Subcutaneous abdominal adipose tissue (tissue), 5 donors: ENCODE data around the gene COL17A1.

Experiments used
- H3K27ac ChIP-seq: one replicate; pipeline ENCODE4 v1.7.0; 2013; ENCODE audit warnings: low read depth, mild to moderate bottlenecking, inconsistent platforms, low read length, moderate library complexity
- H3K27me3 ChIP-seq, 5 donors: one replicate each; pipeline ENCODE4 v1.7.0; 2013; ENCODE audit warnings: low read length in 5 of 5, inconsistent platforms in 1 of 5; ENCODE audit not compliant: control insufficient read depth in 5 of 5, insufficient read depth in 4 of 5
- H3K36me3 ChIP-seq, 5 donors: one replicate each; pipeline ENCODE4 v1.7.0; 2013; ENCODE audit warnings: low read length in 5 of 5; ENCODE audit not compliant: control insufficient read depth in 5 of 5, insufficient read depth in 5 of 5
- H3K4me1 ChIP-seq, 5 donors: one replicate each; pipeline ENCODE4 v1.7.0; 2013; ENCODE audit warnings: low read length in 5 of 5, mild to moderate bottlenecking in 3 of 5, moderate library complexity in 1 of 5; ENCODE audit not compliant: control insufficient read depth in 5 of 5, insufficient read depth in 5 of 5
- H3K4me3 ChIP-seq, 5 donors: one replicate each; pipeline ENCODE4 v1.7.0; 2013; ENCODE audit warnings: low read length in 5 of 5, low read depth in 1 of 5
- H3K9ac ChIP-seq, 5 donors: one replicate each; pipeline ENCODE4 v1.7.0; 2013; ENCODE audit warnings: low read length in 5 of 5, mild to moderate bottlenecking in 4 of 5, moderate library complexity in 3 of 5
- H3K9me3 ChIP-seq, 5 donors: one replicate each; pipeline ENCODE4 v1.7.0; 2013; ENCODE audit warnings: low read length in 5 of 5; ENCODE audit not compliant: control insufficient read depth in 5 of 5
- donor health status: healthy.
- donor health status: healthy.
- donor health status: healthy.
- donor health status: healthy.
- donor health status: healthy.

Gene COL17A1

DNA sequence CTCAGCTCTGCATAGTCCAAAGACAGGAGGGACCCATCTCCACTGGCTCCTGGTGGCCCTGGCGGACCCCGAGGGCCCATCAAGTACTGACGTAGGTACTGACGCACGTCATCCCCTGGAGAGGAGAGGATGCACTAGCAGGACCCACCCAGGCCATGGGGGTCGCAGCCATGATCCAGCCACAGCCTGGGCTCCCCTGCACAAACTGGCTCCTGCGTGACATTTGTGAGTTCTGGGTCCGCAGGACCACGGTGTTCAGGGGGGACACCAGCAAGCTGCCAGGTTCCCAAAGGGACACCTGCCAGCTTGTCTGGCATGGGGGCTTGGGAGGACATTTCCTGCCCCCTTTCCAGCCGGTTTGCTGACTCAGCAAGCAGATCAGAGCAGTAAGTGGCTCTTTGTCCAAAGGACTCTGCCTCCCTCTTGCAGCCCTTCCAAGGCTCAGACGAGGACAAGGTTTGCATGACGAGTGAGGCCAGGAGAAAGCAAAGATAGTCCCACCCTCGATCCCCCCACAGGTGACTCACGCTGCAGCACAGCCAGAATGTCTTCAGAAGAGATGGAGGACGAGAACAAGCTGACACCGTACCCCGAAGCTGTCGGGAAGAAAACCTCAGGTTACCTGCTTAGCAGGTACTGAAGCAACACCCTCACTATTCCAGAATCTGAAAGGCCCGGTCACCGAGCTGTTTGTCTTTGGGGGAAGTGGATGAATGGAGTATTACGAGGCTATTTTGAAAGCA, 49.0 kb downstream of the COL17A1 start:
- Histone ChIP-seq H3K27ac (no peak overlapping the region), H3K36me3 (peaks cover 0 to 22% (median 15%) of the 10 kb centered on the region in 5 donors), H3K9ac (no peak overlapping the region), H3K9me3 (no peaks in the 10 kb centered on the region), H3K4me1 (no peaks in the 10 kb centered on the region), H3K4me3 (no peak overlapping the region), H3K27me3 (peaks cover 0 to 5% (median 0%) of the 10 kb centered on the region in 5 donors)

- no peak overlapping the region for H3K4me3 ChIP-seq
- no peak overlapping the region for H3K9ac ChIP-seq
- H3K36me3 ChIP-seq = peaks cover 0 to 24% (median 16%) of the 10 kb centered on the region in 5 donors
- no peaks in the 10 kb centered on the region for H3K9me3 ChIP-seq
- H3K27ac ChIP-seq = no peak overlapping the region
- H3K27me3 ChIP-seq = peaks cover 0 to 5% (median 0%) of the 10 kb centered on the region in 5 donors
- H3K4me1 ChIP-seq = no peaks in the 10 kb centered on the region
These were observed 49.7 kb downstream of the COL17A1 start for GRCh38 chr10:104036069-104036384.

DNA sequence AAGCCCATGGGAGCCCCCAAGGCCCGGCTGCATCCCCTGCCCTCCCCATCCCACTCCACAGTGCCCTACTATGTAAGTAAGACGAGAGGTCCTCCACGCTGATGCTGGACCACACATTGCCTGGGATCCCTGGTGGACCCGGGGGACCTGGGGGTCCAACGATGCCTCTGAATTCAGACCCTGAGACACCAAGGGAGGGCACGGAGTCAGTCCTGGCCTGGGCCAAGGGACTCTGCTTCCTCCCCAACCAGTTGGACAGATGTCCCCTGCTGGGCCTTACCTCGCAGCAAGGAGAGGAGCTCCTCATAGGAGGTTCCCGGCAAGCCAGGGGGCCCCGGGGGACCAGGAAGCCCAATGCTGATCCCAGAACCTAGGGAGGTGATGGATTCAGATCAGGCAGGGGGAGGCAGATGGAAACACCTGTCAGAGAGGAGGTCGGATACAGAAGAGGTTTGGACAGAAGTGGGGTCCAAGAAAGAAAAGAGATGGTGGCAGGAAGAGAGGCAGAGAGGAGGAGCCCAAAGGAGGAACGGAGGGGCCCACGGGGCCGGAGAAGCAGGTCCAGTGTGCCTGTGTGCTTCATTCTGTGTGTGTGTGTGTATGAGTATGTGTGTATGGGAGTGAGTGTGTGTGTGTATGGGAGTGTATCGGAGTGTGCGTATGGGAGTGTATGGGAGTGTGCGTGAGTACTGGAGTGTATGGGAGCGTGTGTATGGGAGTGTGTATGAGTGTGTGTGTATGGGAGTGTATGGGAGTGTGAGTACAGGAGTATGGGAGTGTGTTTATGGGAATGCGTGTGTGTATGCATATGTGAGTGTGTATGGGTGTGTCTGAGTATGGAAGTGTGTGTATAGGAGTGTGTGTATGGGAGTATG, 50.2 kb downstream of the COL17A1 start:
- H3K27me3 ChIP-seq = peaks cover 0 to 5% (median 0%) of the 10 kb centered on the region in 5 donors
- H3K9me3 ChIP-seq = no peaks in the 10 kb centered on the region
- no peak overlapping the region for H3K9ac ChIP-seq
- no peak overlapping the region for H3K4me3 ChIP-seq
- no peaks in the 10 kb centered on the region for H3K4me1 ChIP-seq
- H3K27ac ChIP-seq = no peak overlapping the region
- peaks cover 5 to 24% (median 16%) of the 10 kb centered on the region in 5 donors for H3K36me3 ChIP-seq

GRCh38 chr10:104034401-104035193, 51.1 kb downstream of the COL17A1 start:
- no peak overlapping the region for H3K4me3 ChIP-seq
- peaks cover 5 to 24% (median 16%) of the 10 kb centered on the region in 5 donors for H3K36me3 ChIP-seq
- H3K4me1 ChIP-seq = no peaks in the 10 kb centered on the region
- H3K27me3 ChIP-seq = peaks cover 0 to 5% (median 0%) of the 10 kb centered on the region in 5 donors
- H3K27ac ChIP-seq = no peak overlapping the region
- no peaks in the 10 kb centered on the region for H3K9me3 ChIP-seq
- H3K9ac ChIP-seq = no peak overlapping the region

DNA sequence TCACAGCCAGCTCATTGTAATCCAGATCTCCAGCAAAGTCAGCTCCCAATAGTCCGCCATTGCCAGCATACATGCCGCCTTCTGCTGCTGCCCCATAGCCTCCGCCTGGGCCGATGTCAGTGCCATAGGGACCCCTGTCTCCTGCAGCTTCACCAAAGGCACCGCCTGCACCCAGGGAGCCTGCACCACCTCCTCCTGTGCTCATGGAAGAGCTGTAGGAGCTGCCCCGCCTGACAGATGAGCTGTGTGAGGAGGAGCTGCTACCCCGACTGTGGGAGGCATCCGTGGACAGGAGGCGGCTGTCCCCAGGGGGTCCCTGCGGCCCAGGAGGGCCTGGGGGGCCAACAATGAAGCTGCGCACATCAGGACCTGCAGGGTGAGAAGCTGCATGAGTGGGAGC, 51.7 kb downstream of the COL17A1 start:
- Histone ChIP-seq H3K9me3 (no peaks in the 10 kb centered on the region), H3K4me1 (no peaks in the 10 kb centered on the region), H3K4me3 (no peak overlapping the region), H3K27me3 (peaks cover 0 to 5% (median 0%) of the 10 kb centered on the region in 5 donors), H3K36me3 (peaks cover 5 to 26% (median 16%) of the 10 kb centered on the region in 5 donors), H3K27ac (no peak overlapping the region), H3K9ac (no peak overlapping the region)

DNA sequence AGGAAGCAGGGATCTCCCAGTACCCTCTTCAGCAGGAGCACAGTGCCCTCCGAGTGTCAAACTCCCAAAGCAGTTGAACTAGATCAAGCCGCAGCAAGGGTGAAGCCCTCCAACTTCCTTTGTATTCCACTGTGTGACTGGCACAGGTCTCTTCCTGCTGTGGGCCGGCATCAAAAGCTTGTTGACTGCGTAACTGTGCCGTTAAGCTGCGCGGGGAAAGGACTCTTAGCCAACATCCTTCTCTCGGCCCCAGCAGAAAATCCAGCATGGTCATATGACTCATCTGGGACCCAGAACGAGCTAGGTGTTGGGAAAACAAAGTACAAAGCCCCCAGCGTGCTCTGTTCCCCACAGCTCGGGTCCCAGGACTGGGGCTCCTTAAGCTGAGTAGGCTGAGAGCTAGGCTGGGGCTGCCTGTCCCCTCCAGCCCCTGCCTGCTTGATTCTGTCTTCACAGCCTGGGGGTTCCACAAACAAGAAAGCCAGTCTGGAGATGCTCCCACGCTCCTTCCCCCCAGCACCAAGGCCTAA, 52.2 kb downstream of the COL17A1 start:
- Histone ChIP-seq H3K27me3 (peaks cover 0 to 5% (median 0%) of the 10 kb centered on the region in 5 donors), H3K27ac (no peak overlapping the region), H3K4me1 (no peaks in the 10 kb centered on the region), H3K9me3 (no peaks in the 10 kb centered on the region), H3K36me3 (peaks cover 7 to 26% (median 16%) of the 10 kb centered on the region in 5 donors), H3K4me3 (no peak overlapping the region), H3K9ac (no peak overlapping the region)

GRCh38 chr10:104032144-104032775, 53.4 kb downstream of the COL17A1 start:
- Histone ChIP-seq H3K9me3 (no peaks in the 10 kb centered on the region), H3K9ac (no peak overlapping the region), H3K27me3 (peaks cover 0 to 5% (median 0%) of the 10 kb centered on the region in 5 donors), H3K36me3 (peaks cover 8 to 34% (median 26%) of the 10 kb centered on the region in 5 donors), H3K4me3 (no peak overlapping the region), H3K27ac (no peak overlapping the region), H3K4me1 (no peaks in the 10 kb centered on the region)

GRCh38 chr10:104031631-104032030, 54.0 kb downstream of the COL17A1 start:
- H3K36me3 ChIP-seq = peaks cover 15 to 38% (median 29%) of the 10 kb centered on the region in 5 donors
- no peak overlapping the region for H3K27ac ChIP-seq
- H3K9me3 ChIP-seq = no peaks in the 10 kb centered on the region
- no peak overlapping the region for H3K9ac ChIP-seq
- H3K27me3 ChIP-seq = peaks cover 0 to 5% (median 0%) of the 10 kb centered on the region in 5 donors
- H3K4me1 ChIP-seq = no peaks in the 10 kb centered on the region
- H3K4me3 ChIP-seq = no peak overlapping the region

DNA sequence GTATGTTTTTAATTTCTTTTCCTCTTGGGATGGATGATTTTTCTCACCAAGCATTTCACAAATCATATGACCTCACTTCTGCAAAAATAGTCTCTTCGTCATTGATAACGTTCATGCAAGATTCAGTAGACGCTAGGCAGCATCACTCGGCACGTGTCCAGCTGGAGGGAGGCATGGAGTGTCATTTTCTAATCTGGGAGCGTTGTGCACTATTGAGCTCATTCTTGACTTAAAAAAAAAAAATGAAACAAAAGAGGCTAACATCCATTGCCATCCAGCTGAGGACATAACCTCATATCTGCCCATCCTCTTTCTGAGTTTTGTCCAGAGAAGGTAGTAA, 56.2 kb downstream of the COL17A1 start:
- H3K27ac ChIP-seq = no peak overlapping the region
- no peak overlapping the region for H3K4me3 ChIP-seq
- peaks cover 30 to 49% (median 41%) of the 10 kb centered on the region in 5 donors for H3K36me3 ChIP-seq

More for the DNA sequence above, 56.2 kb downstream of the COL17A1 start:
- Histone ChIP-seq H3K4me1 (peaks cover 0 to 7% (median 0%) of the 10 kb centered on the region in 5 donors), H3K27me3 (no peaks in the 10 kb centered on the region), H3K9me3 (no peaks in the 10 kb centered on the region), H3K9ac (no peak overlapping the region)
